ENCODE results near the gene NPVF. TPM values are rescaled to one million over a fixed set of nuclear protein-coding genes. Genes with fewer than 3 reads are reported as not detected.

The NPVF gene
- total RNA-seq, 1 donor from 2014 or later: not detected

GRCh38 chr7:25260862-25261494 is 32.7 kb upstream of the NPVF start:
- Histone ChIP-seq H3K4me3 (no peak overlapping the region), H3K4me1 (peaks cover 18% of the 10 kb centered on the region), H3K9me3 (no peaks in the 10 kb centered on the region), H3K27me3 (ENCODE audit: low read depth) (no peaks in the 10 kb centered on the region), H3K36me3 (no peaks in the 10 kb centered on the region), H3K27ac (no peak overlapping the region)
- TF ChIP-seq CTCF (IDR thresholded peaks at IDR 0.05): no peak
- intact Hi-C loops (cut with DNase I): loop anchor here (5.0 to 10.0 kb wide), 3 partner anchors 124 to 594 kb away; no protein-coding TSS in a partner anchor
- ATAC-seq (peak in 1 of 2 donors; percentile 36), DNase-seq (no peak)

GRCh38 chr7:25259487-25260243 is 31.4 kb upstream of the NPVF start:
- no peaks in the 10 kb centered on the region for H3K9me3 ChIP-seq
- intact Hi-C loops (cut with DNase I): loop anchor here (5.0 to 10.0 kb wide), 3 partner anchors 125 to 595 kb away; no protein-coding TSS in a partner anchor
- peak; percentile 83 for TF ChIP-seq CTCF (IDR thresholded peaks at IDR 0.05)
- DNase-seq (peak; percentile 49), ATAC-seq (peak; percentile 76 to 83)
- no peak overlapping the region for H3K4me3 ChIP-seq
- H3K4me1 ChIP-seq: peaks cover 18% of the 10 kb centered on the region
- no peaks in the 10 kb centered on the region for H3K36me3 ChIP-seq
- no peak overlapping the region for H3K27ac ChIP-seq
- no peaks in the 10 kb centered on the region for H3K27me3 ChIP-seq (ENCODE audit: low read depth)

- Histone ChIP-seq H3K27me3 (ENCODE audit: low read depth) (no peaks in the 10 kb centered on the region), H3K9me3 (no peaks in the 10 kb centered on the region), H3K4me1 (peaks cover 16% of the 10 kb centered on the region), H3K27ac (no peak overlapping the region), H3K4me3 (no peak overlapping the region), H3K36me3 (no peaks in the 10 kb centered on the region)
- intact Hi-C loops (cut with DNase I): no loop called here
- no peak for TF ChIP-seq CTCF (IDR thresholded peaks at IDR 0.05)
- ATAC-seq (no peak), DNase-seq (no peak)
These were observed 28.1 kb upstream of the NPVF start for GRCh38 chr7:25256333-25256819.

GRCh38 chr7:25255611-25256332 is 27.5 kb upstream of the NPVF start:
- no peaks in the 10 kb centered on the region for H3K36me3 ChIP-seq
- no peaks in the 10 kb centered on the region for H3K9me3 ChIP-seq
- DNase-seq: no peak
- peaks cover 10% of the 10 kb centered on the region for H3K4me1 ChIP-seq
- H3K27ac ChIP-seq: no peak overlapping the region
- intact Hi-C loops (cut with DNase I): no loop called here
- no peak overlapping the region for H3K4me3 ChIP-seq
- H3K27me3 ChIP-seq (ENCODE audit: low read depth): no peaks in the 10 kb centered on the region
- no peak for ATAC-seq
- TF ChIP-seq CTCF (IDR thresholded peaks at IDR 0.05): no peak

GRCh38 chr7:25254604-25255003 is 26.3 kb upstream of the NPVF start:
- intact Hi-C loops (cut with DNase I): no loop called here
- no peak for TF ChIP-seq CTCF (IDR thresholded peaks at IDR 0.05)
- no peak for DNase-seq
- no peak overlapping the region for H3K4me3 ChIP-seq
- H3K27ac ChIP-seq: no peak overlapping the region
- no peaks in the 10 kb centered on the region for H3K27me3 ChIP-seq (ENCODE audit: low read depth)
- no peak for ATAC-seq
- H3K36me3 ChIP-seq: no peaks in the 10 kb centered on the region
- H3K9me3 ChIP-seq: no peaks in the 10 kb centered on the region
- H3K4me1 ChIP-seq: no peaks in the 10 kb centered on the region

Measured in lower lobe of right lung (tissue), 2 donors.